Measurements from ENCODE around the gene TUBG2. TPM values are rescaled to one million over a fixed set of nuclear protein-coding genes. Genes with fewer than 3 reads are reported as not detected.

Gene TUBG2
- total RNA-seq, 1 donor from 2014 or later: 15.6 TPM

- peak; percentile 100 for DNase-seq
- Histone ChIP-seq H3K27ac (replicated peaks) (peak overlapping the region; percentile 97), H3K9me3 (replicated peaks) (no peaks in the 10 kb centered on the region), H3K4me3 (peak overlapping the region; percentile 98), H3K36me3 (peaks cover 13% of the 10 kb centered on the region), H3K4me1 (peaks cover 90% of the 10 kb centered on the region), H3K27me3 (ENCODE audit: low read depth) (no peaks in the 10 kb centered on the region)
- no peak for TF ChIP-seq CTCF (IDR thresholded peaks at IDR 0.05; ENCODE audit: borderline replicate concordance)
- intact Hi-C loops (cut with micrococcal nuclease): loop anchor here (10.0 kb wide), 1 partner anchor 62 kb away; no protein-coding TSS in a partner anchor
These were observed 18.2 kb downstream of the TUBG2 start for GRCh38 chr17:42677012-42677857.

GRCh38 chr17:42677921-42678781 is 19.1 kb downstream of the TUBG2 start:
- no peaks in the 10 kb centered on the region for H3K9me3 ChIP-seq (replicated peaks)
- H3K36me3 ChIP-seq: peaks cover 4% of the 10 kb centered on the region
- H3K4me3 ChIP-seq: peak overlapping the region; percentile 98
- TF ChIP-seq CTCF (IDR thresholded peaks at IDR 0.05; ENCODE audit: borderline replicate concordance): no peak
- H3K27ac ChIP-seq (replicated peaks): peak overlapping the region; percentile 97
- no peaks in the 10 kb centered on the region for H3K27me3 ChIP-seq (ENCODE audit: low read depth)
- peaks cover 96% of the 10 kb centered on the region for H3K4me1 ChIP-seq
- intact Hi-C loops (cut with micrococcal nuclease): loop anchor here (10.0 kb wide), 1 partner anchor 63 kb away; no protein-coding TSS in a partner anchor
- peak; percentile 90 for DNase-seq

GRCh38 chr17:42678951-42679491 is 19.9 kb downstream of the TUBG2 start:
- Histone ChIP-seq H3K9me3 (replicated peaks) (no peaks in the 10 kb centered on the region), H3K4me3 (peak overlapping the region; percentile 98), H3K36me3 (no peaks in the 10 kb centered on the region), H3K27ac (replicated peaks) (peak overlapping the region; percentile 97), H3K27me3 (ENCODE audit: low read depth) (no peaks in the 10 kb centered on the region), H3K4me1 (peaks cover 96% of the 10 kb centered on the region)
- no peak for DNase-seq
- intact Hi-C loops (cut with micrococcal nuclease): loop anchor here (10.0 kb wide), 1 partner anchor 64 kb away; no protein-coding TSS in a partner anchor
- no peak for TF ChIP-seq CTCF (IDR thresholded peaks at IDR 0.05; ENCODE audit: borderline replicate concordance)

GRCh38 chr17:42679492-42680330 is 20.6 kb downstream of the TUBG2 start:
- peaks cover 93% of the 10 kb centered on the region for H3K4me1 ChIP-seq
- intact Hi-C loops (cut with micrococcal nuclease): loop anchor here (10.0 kb wide), 1 partner anchor 65 kb away; no protein-coding TSS in a partner anchor
- H3K27me3 ChIP-seq (ENCODE audit: low read depth): no peaks in the 10 kb centered on the region
- TF ChIP-seq CTCF (IDR thresholded peaks at IDR 0.05; ENCODE audit: borderline replicate concordance): peak; percentile 97
- no peaks in the 10 kb centered on the region for H3K36me3 ChIP-seq
- peak; percentile 84 for DNase-seq
- H3K27ac ChIP-seq (replicated peaks): peak overlapping the region; percentile 97
- H3K9me3 ChIP-seq (replicated peaks): no peaks in the 10 kb centered on the region
- H3K4me3 ChIP-seq: peak overlapping the region; percentile 98
